Superior temporal gyrus (tissue), 1 donor: ENCODE data around the gene LRP1.

Experiments
- DNase-seq: peaks from one replicate; pipeline ENCODE4 v3.0.0-alpha.2; 2016; ENCODE audit errors: extremely low spot score

LRP1 gene

GRCh38 chr12:57173683-57174082, 45.4 kb downstream of the LRP1 start:
- DNase-seq = no peak

DNA sequence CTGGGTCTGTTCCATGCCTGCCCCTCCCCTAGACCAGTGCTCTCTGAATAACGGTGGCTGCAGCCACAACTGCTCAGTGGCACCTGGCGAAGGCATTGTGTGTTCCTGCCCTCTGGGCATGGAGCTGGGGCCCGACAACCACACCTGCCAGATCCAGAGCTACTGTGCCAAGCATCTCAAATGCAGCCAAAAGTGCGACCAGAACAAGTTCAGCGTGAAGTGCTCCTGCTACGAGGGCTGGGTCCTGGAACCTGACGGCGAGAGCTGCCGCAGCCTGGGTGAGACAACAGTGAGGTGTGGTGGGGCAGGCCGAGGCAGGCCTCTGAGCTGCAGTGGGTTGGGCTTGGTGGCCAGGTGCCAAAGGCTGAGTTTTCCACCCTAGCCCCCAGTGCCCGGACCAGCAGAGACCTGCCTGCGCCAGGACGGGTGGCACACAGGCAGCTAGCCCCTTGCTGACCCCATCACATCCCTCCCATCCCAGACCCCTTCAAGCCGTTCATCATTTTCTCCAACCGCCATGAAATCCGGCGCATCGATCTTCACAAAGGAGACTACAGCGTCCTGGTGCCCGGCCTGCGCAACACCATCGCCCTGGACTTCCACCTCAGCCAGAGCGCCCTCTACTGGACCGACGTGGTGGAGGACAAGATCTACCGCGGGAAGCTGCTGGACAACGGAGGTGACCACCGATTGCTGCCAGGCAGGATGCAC, 47.3 kb downstream of the LRP1 start:
- DNase-seq = peak; percentile 77

DNA sequence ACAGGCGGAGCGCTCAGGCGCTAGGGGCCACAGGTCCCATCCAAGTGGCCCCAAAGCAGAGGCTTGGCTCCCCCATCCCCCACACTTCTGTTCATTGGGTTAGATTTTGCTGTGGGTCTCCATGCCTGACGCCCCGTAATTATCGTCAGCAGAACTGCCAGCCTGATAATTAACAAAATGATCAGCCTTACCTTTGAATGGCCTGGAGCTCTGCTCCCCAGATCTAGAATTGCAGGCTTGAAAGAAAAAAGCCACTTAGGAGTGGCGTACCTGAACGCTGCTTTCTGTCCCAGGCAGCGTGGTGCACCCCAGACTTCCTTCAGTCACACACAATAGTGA, 47.8 kb downstream of the LRP1 start:
- no peak for DNase-seq

DNA sequence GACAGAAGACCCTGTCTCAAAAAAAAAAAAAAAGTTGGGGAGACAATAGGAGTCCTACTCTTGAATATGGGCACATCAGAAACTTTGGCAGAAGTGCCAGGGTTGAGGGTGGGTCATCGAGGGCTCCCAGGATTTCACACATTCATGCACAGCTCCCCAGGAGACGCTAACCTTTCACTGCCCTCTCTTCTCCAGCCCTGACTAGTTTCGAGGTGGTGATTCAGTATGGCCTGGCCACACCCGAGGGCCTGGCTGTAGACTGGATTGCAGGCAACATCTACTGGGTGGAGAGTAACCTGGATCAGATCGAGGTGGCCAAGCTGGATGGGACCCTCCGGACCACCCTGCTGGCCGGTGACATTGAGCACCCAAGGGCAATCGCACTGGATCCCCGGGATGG, 48.6 kb downstream of the LRP1 start:
- no peak for DNase-seq

- no peak for DNase-seq
Observed at GRCh38 chr12:57177354-57177753, 49.1 kb downstream of the LRP1 start.

DNA sequence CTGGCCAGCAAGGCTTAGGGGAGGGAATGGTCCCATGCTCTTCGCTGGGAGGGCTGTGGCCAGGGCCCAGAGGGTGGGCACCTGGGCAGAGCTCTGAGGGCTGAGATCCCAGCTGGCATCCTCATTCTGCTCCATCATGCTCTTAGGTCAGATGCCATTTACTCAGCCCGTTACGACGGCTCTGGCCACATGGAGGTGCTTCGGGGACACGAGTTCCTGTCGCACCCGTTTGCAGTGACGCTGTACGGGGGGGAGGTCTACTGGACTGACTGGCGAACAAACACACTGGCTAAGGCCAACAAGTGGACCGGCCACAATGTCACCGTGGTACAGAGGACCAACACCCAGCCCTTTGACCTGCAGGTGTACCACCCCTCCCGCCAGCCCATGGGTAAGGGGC, 49.9 kb downstream of the LRP1 start:
- DNase-seq = no peak

DNA sequence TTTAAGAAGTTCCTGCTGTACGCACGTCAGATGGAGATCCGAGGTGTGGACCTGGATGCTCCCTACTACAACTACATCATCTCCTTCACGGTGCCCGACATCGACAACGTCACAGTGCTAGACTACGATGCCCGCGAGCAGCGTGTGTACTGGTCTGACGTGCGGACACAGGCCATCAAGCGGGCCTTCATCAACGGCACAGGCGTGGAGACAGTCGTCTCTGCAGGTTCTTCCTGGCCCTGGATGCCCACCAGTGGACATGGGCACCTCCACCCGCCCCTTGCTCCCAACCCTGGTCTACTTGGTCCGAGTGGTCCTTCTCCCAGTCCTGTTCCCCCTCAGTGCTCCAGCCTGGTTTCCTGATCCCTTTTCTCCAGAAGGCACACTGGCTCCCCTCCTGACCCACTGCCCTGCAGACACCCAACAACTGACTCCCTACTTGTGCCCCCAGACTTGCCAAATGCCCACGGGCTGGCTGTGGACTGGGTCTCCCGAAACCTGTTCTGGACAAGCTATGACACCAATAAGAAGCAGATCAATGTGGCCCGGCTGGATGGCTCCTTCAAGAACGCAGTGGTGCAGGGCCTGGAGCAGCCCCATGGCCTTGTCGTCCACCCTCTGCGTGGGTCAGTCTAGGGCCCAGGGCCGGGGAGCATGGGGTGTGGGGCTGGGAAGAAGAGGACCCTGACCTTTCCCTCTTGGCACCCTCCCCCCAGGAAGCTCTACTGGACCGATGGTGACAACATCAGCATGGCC, 51.2 kb downstream of the LRP1 start:
- no peak for DNase-seq

GRCh38 chr12:57180321-57180989, 52.2 kb downstream of the LRP1 start:
- no peak for DNase-seq

DNA sequence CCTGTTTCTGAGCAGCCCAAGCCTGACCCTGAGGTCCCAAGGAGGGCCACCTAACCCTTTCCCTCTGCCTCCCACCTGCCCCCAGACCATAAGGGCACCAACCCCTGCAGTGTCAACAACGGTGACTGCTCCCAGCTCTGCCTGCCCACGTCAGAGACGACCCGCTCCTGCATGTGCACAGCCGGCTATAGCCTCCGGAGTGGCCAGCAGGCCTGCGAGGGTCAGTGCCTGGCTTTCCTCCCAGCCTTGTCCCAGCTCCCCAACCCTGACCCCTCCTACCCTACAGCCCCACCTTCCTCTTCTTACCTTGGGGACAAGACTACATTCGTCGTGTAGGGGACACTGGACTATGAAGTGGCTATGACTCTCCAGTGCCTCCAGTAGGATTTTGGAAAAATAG, 52.8 kb downstream of the LRP1 start:
- no peak for DNase-seq

DNA sequence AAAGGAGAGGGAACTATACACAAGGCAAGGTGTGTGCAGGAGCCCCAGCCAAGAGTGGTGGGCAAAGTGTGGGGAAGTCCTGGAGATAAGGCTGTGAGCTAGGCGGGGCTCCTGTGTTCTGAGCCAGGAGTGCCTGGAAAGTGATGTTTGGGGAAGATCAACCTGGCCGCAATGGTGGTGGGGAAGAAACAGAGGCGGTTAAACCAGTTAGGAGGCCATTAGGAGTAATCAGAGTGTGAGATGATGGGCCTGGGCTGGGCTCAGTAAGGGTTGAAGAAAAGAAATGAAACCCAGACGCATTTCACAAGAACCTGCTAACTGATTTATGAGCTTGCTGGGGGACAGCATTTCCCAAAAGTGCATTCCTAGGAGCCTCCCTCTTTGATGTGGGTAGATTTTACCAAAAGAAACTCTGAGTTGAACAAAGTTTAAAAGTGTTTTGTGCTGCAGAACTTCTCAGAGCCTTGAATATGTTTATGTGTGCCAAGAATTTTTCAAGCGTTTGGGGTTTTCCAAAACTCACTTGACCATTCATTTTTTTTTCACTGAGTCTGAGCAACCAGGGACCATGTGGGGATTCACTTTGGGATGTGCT, 53.4 kb downstream of the LRP1 start:
- DNase-seq = no peak

DNA sequence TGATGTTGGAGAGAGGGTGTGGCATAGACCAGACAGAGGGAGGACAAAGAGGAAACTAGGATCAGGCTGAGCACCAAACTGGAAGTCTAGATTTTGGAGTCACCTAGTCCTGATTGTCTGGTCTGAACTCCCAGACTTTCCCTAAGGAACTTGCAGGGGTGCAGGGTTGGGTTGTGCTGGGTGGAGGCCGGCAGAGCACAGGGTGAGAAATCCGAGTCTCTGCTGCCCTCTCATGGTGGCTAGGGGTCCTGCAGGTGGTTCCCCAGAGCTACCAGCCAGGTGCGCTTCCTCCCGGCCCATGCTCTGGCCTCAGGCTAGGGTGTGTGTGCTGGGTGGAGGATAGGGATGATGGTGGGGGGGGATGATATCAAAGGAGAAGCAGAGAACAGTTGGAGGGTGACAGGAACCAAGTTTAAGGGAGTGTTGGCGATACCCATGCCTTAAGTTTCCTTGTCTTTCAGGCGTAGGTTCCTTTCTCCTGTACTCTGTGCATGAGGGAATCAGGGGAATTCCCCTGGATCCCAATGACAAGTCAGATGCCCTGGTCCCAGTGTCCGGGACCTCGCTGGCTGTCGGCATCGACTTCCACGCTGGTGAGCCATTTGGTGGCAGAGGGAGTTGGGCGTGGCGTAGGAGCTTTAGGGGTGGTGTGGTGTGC, 54.8 kb downstream of the LRP1 start:
- peak; percentile 79 for DNase-seq

DNA sequence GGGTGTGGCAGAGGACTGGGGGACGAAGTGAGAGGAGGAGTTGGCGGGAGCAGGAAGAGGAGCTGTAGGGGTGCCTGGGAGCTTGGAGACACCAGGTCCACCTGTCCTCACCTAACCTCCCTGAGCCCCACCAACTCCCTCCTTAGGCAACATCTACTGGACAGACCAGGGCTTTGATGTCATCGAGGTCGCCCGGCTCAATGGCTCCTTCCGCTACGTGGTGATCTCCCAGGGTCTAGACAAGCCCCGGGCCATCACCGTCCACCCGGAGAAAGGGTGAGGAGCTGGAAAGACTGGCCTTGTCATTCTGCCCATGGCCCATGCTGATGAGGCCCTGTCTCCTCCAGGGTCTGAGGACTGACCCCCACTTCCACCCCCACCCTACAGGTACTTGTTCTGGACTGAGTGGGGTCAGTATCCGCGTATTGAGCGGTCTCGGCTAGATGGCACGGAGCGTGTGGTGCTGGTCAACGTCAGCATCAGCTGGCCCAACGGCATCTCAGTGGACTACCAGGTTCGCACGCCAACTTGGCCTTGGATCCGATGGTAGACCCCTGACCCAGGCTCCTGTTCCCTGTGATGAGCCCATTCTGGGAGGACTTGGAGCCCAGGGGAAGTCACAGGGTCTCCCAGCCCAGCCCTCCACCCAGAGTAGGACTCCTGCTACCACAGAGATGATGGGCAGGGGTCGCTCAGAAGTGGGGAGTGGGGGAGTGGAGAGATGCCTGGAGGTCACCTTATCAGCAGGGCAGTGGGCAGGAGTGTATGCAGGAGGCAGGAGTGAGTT, 55.8 kb downstream of the LRP1 start:
- DNase-seq = no peak

DNA sequence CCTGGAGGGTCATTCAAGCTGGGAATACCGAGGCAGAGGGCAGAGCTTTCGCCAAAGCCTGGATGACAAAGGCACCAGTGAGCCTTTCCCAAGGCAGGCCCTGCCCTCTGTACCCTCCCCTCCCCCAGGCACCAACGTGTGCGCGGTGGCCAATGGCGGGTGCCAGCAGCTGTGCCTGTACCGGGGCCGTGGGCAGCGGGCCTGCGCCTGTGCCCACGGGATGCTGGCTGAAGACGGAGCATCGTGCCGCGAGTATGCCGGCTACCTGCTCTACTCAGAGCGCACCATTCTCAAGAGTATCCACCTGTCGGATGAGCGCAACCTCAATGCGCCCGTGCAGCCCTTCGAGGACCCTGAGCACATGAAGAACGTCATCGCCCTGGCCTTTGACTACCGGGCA, 57.1 kb downstream of the LRP1 start:
- no peak for DNase-seq

DNA sequence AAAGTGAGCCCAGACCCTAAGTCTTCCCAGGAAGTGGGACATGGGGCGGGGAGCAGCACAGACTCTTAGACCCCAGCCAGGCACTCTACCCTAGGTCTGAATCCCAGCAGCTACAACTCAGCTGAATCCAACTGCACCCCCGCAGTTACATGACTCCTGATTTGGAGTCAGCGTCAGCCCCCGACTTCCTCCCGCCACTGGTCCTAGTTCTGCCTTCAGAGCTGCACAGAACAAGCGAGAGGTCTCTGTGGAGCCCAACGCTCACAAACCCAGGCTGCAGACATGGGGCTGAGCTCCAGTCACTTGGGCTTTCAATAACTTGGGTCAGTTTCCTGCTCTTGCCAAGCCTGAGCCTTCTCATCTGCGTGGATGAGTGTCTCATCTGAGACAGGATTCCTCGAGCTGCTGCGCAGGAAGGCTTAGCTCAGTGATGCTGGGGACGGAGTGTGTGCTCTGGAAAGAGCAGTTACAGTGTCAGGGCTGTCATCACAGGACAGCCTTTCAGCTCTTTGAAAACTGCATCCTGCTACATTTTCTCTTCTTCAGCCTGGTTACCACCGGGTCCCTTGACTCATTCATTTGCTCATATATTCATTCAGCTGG, 57.7 kb downstream of the LRP1 start:
- no peak for DNase-seq

- no peak for DNase-seq
Observed at GRCh38 chr12:57187222-57188089, 59.2 kb downstream of the LRP1 start.

- no peak for DNase-seq
Observed at GRCh38 chr12:57188090-57188425, 59.8 kb downstream of the LRP1 start.

DNA sequence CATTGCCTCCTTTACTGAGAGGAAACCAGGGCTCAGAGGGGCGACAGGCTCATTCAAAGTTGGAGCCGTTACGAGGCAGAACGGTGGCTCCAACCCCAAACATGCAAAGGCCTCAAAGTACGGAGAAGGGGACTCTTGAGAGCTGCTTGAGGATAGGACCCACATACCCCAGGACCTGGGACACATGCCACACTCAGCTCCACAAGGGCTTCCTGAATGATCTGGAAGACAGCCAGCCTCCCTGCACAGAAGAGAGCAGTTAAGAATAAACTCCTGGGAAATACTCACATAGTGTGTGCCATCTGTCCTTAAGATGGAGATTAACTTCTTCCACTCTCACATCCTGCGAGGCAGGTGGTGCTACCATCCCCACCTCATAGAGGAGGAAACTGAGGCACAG, 61.8 kb downstream of the LRP1 start:
- peak; percentile 69 for DNase-seq

GRCh38 chr12:57190821-57191220, 62.5 kb downstream of the LRP1 start:
- DNase-seq = no peak

- DNase-seq = no peak
Observed at GRCh38 chr12:57191410-57191809, 63.1 kb downstream of the LRP1 start.

DNA sequence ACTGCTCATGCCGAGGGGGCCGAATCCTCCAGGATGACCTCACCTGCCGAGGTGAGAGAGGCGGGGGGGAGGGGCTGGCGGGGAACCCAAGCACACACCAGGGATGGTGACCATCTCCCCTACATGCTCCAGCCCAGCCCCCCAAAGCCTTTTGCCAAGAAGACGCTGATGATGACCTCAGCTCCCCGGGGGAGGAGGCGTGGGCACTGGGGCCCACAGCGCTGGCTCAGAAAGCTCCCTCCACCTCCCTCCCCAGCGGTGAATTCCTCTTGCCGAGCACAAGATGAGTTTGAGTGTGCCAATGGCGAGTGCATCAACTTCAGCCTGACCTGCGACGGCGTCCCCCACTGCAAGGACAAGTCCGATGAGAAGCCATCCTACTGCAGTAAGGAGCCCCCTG, 64.6 kb downstream of the LRP1 start:
- DNase-seq = no peak
